Epithelial cell of prostate (primary cell): ENCODE measurements around the gene ITPRIPL1.

Source experiments
- DNase-seq: peaks from one replicate; pipeline ENCODE4 v3.0.0-alpha.2; 2011; ENCODE audit warnings: low read depth, low spot score
- H3K27ac ChIP-seq: fragments of 450-650 bp; 2 replicates; pipeline ENCODE4 v1.5.1; 2017; ENCODE audit warnings: mild to moderate bottlenecking

ITPRIPL1 gene

GRCh38 chr2:96353032-96353561 lies 28.0 kb downstream of the ITPRIPL1 start:
- no peak for DNase-seq
- H3K27ac ChIP-seq, result no peak overlapping the region

GRCh38 chr2:96353606-96354101 lies 28.5 kb downstream of the ITPRIPL1 start:
- DNase-seq, result no peak
- no peak overlapping the region for H3K27ac ChIP-seq

DNA sequence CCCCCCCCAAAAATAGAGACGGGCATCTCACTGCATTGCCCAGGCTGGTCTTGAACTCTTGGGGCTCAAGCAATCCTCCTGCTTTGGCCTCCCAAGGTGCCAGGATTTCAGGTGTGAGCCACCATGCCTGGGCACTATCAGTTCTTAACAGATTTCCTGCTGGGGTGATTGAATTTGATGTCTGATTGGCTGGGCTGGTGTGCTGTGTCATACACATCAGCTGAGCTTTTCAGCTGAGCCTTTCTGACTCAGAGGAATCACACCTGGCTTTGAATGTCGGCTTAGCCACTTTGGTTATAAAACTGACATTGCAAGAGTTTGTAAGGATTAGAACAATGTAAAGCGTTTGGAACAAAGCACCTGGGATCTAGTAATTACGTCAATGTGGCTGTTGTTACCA lies 29.4 kb downstream of the ITPRIPL1 start:
- no peak overlapping the region for H3K27ac ChIP-seq
- no peak for DNase-seq

DNA sequence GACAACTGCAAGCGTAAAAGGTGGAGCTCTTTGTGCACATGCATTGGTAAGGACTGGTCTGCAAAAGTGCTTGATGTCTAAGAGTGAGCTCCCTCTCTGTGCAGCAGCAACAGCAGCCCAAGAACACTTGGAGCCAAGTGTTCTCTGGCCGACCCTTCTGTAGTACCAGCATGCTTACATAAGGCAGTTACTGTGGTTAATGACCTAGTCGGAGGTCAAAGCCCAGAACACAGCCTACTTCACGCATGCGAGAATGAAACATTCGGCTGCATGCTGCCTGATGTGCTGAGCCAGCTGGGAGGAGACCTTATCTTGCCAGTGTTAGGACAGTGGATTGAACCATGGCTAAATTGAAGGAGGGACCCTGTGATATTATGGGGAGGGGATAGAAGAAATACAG lies 31.8 kb downstream of the ITPRIPL1 start:
- DNase-seq, result no peak
- no peak overlapping the region for H3K27ac ChIP-seq

DNA sequence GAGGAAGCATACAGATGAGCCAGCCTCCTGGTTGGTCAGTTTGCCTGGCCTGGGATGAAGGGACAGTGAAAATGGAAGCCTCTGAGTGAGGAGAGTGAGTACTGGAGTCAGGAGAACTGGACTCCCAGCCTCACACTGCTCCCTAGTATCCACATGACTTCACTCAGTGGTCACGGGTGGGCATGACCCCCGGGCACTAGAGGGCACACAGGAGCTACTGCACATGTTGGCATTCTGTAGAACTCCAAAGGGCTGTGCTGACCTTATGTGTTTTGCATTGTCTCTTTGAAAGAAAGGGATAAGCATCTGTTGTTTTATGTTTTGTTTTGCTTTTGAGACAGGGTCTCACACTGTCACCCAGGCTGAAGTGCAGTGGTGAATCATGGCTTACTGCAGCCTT lies 34.2 kb downstream of the ITPRIPL1 start:
- DNase-seq, result no peak
- H3K27ac ChIP-seq, result no peak overlapping the region

- no peak for DNase-seq
- H3K27ac ChIP-seq, result no peak overlapping the region
Observed at GRCh38 chr2:96359866-96360265, 34.7 kb downstream of the ITPRIPL1 start.

DNA sequence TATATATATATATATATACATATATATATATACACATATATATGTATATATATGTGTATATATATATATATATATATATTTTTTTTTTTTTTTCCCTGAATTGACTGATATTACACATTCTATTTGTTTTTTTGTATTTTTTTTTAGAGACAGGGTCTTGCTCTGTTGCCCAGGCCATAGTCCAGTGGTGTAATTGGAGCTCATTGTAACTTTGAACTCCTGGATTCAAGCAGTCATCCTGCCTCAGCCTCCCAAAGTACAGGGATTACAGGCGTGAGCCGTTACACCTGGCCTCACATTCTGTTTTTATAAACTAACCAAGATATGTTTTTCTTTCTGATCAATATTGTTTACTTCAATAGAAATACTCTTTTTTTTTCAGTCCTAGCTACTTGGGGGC lies 36.6 kb downstream of the ITPRIPL1 start:
- no peak for DNase-seq
- no peak overlapping the region for H3K27ac ChIP-seq

- H3K27ac ChIP-seq, result no peak overlapping the region
- no peak for DNase-seq
Observed at GRCh38 chr2:96369186-96369585, 44.1 kb downstream of the ITPRIPL1 start.

DNA sequence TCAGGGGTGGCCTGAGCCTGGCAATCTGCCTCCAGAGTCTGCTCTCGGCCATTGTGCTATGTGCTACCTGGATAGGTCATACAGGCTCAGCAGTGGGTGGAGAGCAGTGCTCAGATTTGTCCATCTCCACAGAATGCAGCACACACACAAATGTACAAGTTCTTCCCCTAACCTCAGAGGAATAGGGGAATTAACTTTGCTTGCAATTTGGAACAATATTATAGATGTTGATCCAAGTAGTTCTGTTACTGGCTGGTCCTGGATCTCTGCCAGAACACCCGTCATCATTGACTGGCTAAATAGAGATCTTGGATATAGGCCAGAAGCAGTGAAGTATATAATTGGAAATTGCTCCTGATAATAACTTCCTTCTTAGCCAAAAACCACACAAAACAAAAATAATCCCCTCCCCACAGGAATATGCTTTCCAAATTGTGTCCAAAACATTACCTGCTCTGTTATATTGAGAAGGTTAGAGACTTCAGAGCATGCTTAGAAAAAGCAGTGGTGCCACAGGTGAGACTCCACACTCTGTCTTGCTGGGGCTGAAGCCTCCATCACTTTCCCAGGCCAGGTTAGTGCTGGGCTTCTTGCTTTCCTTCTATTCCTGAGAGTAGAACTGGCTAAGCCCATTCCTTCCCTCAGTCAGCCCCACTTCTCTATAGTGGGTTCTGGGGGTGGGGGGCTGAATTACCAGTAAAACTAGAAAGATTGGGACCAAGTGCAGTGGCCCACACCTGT lies 49.3 kb downstream of the ITPRIPL1 start:
- H3K27ac ChIP-seq, result no peak overlapping the region
- no peak for DNase-seq
